Activated CD8-positive, alpha-beta memory T cell treated with anti-CD3 and anti-CD28 coated beads, Interleukin-2, amount 50 U/mL, for 24 hours (primary cell): ENCODE data around the gene BTF3L4.

ENCODE experiments used
- DNase-seq: peaks from one replicate; pipeline ENCODE4 v3.0.0-alpha.2; 2020; ENCODE audit errors: extremely low read depth

BTF3L4 gene

GRCh38 chr1:52123622-52124021 lies 67.5 kb downstream of the BTF3L4 start:
- no peak for DNase-seq

GRCh38 chr1:52125736-52126359 lies 69.8 kb downstream of the BTF3L4 start:
- DNase-seq = no peak

DNA sequence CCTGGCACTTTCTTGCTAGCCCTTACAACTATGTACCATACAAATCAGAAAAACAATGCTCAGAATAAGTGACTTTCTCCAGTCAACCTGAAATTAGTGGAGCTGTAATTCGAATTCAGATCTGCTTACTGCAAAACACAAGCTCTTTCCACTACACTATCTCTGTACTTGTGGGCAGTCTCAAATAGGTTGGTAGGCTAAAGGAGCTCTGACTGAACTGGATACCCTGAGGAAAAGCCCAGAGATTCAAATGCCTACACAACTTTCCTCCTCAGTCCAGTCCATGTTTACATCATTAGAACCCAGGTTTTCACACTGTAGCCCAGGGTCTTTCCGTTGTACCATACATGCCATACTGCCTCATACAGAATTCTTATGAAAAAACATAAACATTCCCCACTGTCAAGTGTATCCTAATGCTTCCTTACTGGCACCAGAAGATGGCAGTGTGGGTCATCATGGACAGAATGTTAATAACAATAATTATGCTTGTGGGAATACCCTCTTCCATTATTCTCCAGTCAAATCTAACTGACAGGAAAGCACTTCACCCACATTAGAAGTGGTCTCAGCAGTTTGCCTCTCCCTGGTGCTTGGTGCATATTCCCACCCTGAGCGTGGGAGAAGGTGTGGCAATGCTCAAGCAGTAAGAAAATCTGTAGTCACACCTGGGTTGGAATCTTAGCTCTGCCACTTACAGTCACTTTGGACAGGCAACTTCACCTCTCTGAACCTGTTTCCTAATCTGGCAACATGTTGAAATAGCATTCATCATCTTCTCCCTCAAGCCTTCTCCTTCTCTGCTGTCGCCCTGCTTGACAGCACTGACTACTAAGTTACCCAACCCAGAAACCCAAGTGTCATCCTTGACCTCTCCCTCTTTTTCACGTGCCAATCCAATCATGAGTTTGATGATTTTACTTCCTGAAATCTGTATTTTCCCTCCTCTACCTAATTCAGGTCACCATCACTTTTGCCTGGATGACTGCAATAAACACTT lies 71.4 kb downstream of the BTF3L4 start:
- no peak for DNase-seq

DNA sequence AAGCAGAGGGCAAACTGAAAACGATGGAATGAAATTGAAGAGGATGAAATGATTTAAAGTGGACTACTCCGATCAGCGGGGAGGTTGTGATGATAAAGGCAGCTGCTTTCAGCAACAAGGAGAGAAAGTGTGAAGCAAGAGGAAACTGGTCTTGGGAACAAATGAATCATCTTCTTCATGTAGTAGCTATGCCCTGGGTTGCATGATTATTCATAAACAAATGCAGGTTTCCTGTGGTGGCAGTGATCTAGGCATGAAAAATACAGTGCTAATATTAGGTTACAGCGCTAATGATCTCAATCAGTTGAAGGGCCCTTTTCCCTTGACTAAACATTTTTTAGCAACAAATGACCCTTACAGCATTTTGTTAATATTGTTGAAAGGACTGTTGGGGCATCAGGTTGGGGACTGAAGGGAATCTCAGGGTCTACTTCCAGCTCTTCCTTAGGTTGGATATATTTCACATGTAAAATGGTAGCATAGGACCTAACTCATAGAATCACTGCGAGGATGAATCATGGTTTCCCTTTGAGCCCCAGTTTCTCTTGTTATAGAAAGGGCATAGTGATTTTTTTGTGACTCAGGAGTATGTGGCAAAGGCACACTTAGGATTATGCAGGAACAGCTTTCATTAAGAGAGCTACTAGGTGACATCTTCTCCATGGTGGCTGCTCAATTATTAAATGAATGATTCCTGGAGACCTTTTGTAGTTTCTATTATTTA lies 83.9 kb downstream of the BTF3L4 start:
- no peak for DNase-seq
